Keratinocyte (primary cell): ENCODE results near the gene NUMBL. TPM values are rescaled to one million over a fixed set of nuclear protein-coding genes. Genes with fewer than 3 reads are reported as not detected.
"Not testable (repeated sequence)": the region's sequence is repeated elsewhere in the genome, so short reads cannot be mapped to it uniquely, and the experiment has no call there.

ENCODE experiments used
- DNase-seq: peaks from one replicate; pipeline ENCODE4 v3.0.0-alpha.2; 2011; ENCODE audit warnings: low read depth, missing footprints, low spot score
- FAIRE-seq: peaks from 2 replicates; lab custom pipeline; 2011; peaks lifted over from hg19 to GRCh38; lab: Jason Lieb, UNC
- H2AFZ ChIP-seq: 2 replicates; pipeline ENCODE4 v1.6.0; 2012; ENCODE audit warnings: low read length, control low read depth, inconsistent platforms; ENCODE audit not compliant: control insufficient read depth
- H3K27ac ChIP-seq: 2 replicates; pipeline ENCODE4 v1.5.1; 2011; ENCODE audit warnings: low read length; ENCODE audit not compliant: control insufficient read depth, insufficient read depth
- H3K27me3 ChIP-seq: 3 replicates; pipeline ENCODE4 v1.6.0; 2011; ENCODE audit warnings: low read length; ENCODE audit not compliant: control insufficient read depth, insufficient read depth; ENCODE audit errors: extremely low read depth
- H3K36me3 ChIP-seq, 2 experiments: 2 replicates in 1 of 2; 3 replicates in 1 of 2; pipeline ENCODE4 v1.5.1; 2011; ENCODE audit warnings: low read length in 2 of 2, mild to moderate bottlenecking in 1 of 2; ENCODE audit not compliant: control insufficient read depth in 2 of 2, insufficient read depth in 2 of 2; ENCODE audit errors: extremely low read depth in 1 of 2
- H3K4me1 ChIP-seq: 3 replicates; pipeline ENCODE4 v1.5.1; 2011; ENCODE audit warnings: low read length; ENCODE audit not compliant: control insufficient read depth, insufficient read depth; ENCODE audit errors: extremely low read depth
- H3K4me2 ChIP-seq: 3 replicates; pipeline ENCODE4 v1.6.0; 2011; ENCODE audit warnings: low read depth, low read length; ENCODE audit not compliant: control insufficient read depth, insufficient read depth; ENCODE audit errors: extremely low read depth
- H3K4me3 ChIP-seq, 3 experiments: fragments of 200-600 bp in 1 of 3; sonication (generic) in 1 of 3; 2 replicates in 2 of 3; 3 replicates in 1 of 3; pipeline ENCODE4 v1.5.1; 2011 to 2016; ENCODE audit warnings: low read length in 3 of 3, mild to moderate bottlenecking in 3 of 3, control low read depth in 2 of 3, inconsistent platforms in 1 of 3, low read depth in 1 of 3, mixed read lengths in 1 of 3, mixed run types in 1 of 3, moderate library complexity in 1 of 3; ENCODE audit not compliant: control insufficient read depth in 2 of 3, insufficient read depth in 2 of 3; ENCODE audit errors: extremely low read depth in 1 of 3
- H3K79me2 ChIP-seq: 2 replicates; pipeline ENCODE4 v1.6.0; 2012; ENCODE audit warnings: low read length; ENCODE audit not compliant: control insufficient read depth, insufficient read depth
- H3K9ac ChIP-seq: 3 replicates; pipeline ENCODE4 v1.6.0; 2011; ENCODE audit warnings: low read length; ENCODE audit not compliant: control insufficient read depth, insufficient read depth; ENCODE audit errors: extremely low read depth
- H3K9me1 ChIP-seq: 3 replicates; pipeline ENCODE4 v1.6.0; 2011; ENCODE audit warnings: low read length; ENCODE audit not compliant: control insufficient read depth, insufficient read depth; ENCODE audit errors: extremely low read depth
- H3K9me3 ChIP-seq: 2 replicates; pipeline ENCODE4 v1.5.1; 2012; ENCODE audit warnings: low read depth, low read length; ENCODE audit not compliant: control insufficient read depth
- H4K20me1 ChIP-seq: 3 replicates; pipeline ENCODE4 v1.6.0; 2011; ENCODE audit warnings: low read length; ENCODE audit not compliant: control insufficient read depth, insufficient read depth; ENCODE audit errors: extremely low read depth
- EZH2 ChIP-seq: IDR thresholded peaks from one replicate; pipeline ENCODE4 v1.6.1; 2012; ENCODE audit warnings: inconsistent platforms, mild to moderate bottlenecking, low read length, moderate library complexity
- dilution Hi-C: fragments of 300-500 bp; cut with MboI; formaldehyde crosslinking; loops from one replicate; pipeline ENCODE4 v1.7.0; 2020; ENCODE audit warnings: low sequenced_read_pairs; ENCODE audit not compliant: extremely low pct_ligation_motif_present
- polyA plus RNA-seq, 5 experiments: library from polyadenylated mRNA; depleted of rRNA in 3 of 5; stranded (reverse) in 3 of 5; stranded (forward) in 1 of 5; unstranded in 1 of 5; fragments of >200 nt; gene quantifications; 1 replicate in 1 of 5; 2 replicates in 3 of 5; 3 replicates in 1 of 5; pipeline versions ENCODE4 v1.2.1 to v1.2.3, GENCODE V29; 2011 to 2012; ENCODE audit warnings: missing spikeins in 2 of 5, low read depth in 1 of 5, low replicate concordance in 1 of 5
- TF ChIP-seq, protein P1 (sequence below), 3 experiments: IDR thresholded peaks in 1 of 3; conservative IDR thresholded peaks in 1 of 3; optimal IDR thresholded peaks in 1 of 3; 2 replicates in 2 of 3; 3 replicates in 1 of 3; pipeline versions ENCODE3 to v1.5.1; 2011; ENCODE audit warnings: low read length in 3 of 3, mild to moderate bottlenecking in 3 of 3, moderate library complexity in 2 of 3, control low read depth in 1 of 3, inconsistent platforms in 1 of 3; ENCODE audit not compliant: insufficient read depth in 2 of 3; ENCODE audit errors: extremely low read depth in 1 of 3

The NUMBL gene
- polyA plus RNA-seq, 1 donor (not counting 4 experiments of a cell fraction or from before 2014, with no cell fraction given), result 5.7 TPM

DNA sequence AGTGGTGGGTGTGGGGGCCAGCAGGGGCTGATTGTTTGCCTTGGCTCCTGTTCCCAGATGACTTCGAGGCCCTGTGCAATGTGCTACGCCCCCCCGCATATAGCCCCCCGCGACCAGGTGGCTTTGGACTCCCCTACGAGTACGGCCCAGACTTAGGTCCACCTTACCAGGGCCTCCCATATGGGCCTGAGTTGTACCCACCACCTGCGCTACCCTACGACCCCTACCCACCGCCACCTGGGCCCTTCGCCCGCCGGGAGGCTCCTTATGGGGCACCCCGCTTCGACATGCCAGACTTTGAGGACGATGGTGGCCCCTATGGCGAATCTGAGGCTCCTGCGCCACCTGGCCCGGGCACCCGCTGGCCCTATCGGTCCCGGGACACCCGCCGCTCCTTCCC lies 63.5 kb downstream of the NUMBL start:
- Histone ChIP-seq H3K4me1 (peaks cover 4% of the 10 kb centered on the region), H3K27me3 (no peaks in the 10 kb centered on the region), H4K20me1 (no peaks in the 10 kb centered on the region), H3K9me1 (no peaks in the 10 kb centered on the region), H3K4me3 (no peak overlapping the region), H2AFZ (no peak overlapping the region), H3K79me2 (no peaks in the 10 kb centered on the region), H3K27ac (no peak overlapping the region), H3K4me2 (no peak overlapping the region), H3K36me3 (peaks cover 31 to 33% of the 10 kb centered on the region in 2 experiments), H3K9me3 (no peaks in the 10 kb centered on the region), H3K9ac (no peak overlapping the region)
- no peak for TF ChIP-seq EZH2
- TF ChIP-seq, protein P1, sequence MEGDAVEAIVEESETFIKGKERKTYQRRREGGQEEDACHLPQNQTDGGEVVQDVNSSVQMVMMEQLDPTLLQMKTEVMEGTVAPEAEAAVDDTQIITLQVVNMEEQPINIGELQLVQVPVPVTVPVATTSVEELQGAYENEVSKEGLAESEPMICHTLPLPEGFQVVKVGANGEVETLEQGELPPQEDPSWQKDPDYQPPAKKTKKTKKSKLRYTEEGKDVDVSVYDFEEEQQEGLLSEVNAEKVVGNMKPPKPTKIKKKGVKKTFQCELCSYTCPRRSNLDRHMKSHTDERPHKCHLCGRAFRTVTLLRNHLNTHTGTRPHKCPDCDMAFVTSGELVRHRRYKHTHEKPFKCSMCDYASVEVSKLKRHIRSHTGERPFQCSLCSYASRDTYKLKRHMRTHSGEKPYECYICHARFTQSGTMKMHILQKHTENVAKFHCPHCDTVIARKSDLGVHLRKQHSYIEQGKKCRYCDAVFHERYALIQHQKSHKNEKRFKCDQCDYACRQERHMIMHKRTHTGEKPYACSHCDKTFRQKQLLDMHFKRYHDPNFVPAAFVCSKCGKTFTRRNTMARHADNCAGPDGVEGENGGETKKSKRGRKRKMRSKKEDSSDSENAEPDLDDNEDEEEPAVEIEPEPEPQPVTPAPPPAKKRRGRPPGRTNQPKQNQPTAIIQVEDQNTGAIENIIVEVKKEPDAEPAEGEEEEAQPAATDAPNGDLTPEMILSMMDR (optimal IDR thresholded peaks at IDR 0.05 in 1 of 3, IDR thresholded peaks at IDR 0.05 in 1 of 3, conservative IDR thresholded peaks at IDR 0.05 in 1 of 3; ENCODE audit: extremely low read depth in 1 of 3, insufficient read depth in 2 of 3, low read length in 3 of 3), result no peak
- dilution Hi-C loops, result no loop called here
- FAIRE-seq (no peak), DNase-seq (no peak)

DNA sequence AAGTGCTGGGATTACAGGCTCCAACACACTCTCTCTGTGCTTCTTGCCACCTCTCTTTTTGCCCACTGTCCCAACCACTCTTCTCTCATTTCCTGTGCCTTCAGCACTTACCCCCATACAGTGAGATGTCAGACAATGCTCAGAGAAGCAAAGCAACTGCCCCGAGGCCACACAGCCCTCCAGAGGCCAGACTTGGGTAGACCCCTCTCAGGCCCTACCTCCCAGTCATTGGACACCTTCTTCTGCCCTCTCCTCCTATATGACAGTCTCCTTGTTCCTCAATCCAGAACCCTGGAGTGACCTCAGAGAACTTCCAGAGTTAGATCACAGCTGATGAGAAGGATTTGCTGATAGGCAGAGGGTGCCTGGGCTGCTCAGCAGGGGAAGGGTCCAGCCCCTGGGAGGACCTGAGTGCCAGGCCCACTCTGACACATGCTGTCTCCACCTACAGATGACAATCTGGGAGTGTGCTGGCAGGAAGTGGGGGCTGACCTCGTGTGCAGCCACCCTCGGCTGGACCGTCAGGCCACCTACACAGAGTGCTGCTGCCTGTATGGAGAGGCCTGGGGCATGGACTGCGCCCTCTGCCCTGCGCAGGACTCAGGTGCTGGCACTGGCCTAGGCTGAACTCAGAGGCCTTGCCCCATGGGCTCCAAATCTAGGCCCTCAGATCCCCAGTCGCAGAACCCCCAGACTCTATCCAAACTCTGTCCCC lies 64.9 kb downstream of the NUMBL start:
- Histone ChIP-seq H3K79me2 (no peaks in the 10 kb centered on the region), H3K9me1 (no peaks in the 10 kb centered on the region), H3K9me3 (no peaks in the 10 kb centered on the region), H3K9ac (no peak overlapping the region), H4K20me1 (no peaks in the 10 kb centered on the region), H3K36me3 (peaks cover 33 to 34% of the 10 kb centered on the region in 2 experiments), H3K4me3 (no peak overlapping the region), H3K27ac (no peak overlapping the region), H3K27me3 (no peaks in the 10 kb centered on the region), H3K4me2 (no peak overlapping the region), H3K4me1 (peaks cover 4% of the 10 kb centered on the region), H2AFZ (no peak overlapping the region)
- DNase-seq (no peak), FAIRE-seq (no peak)
- dilution Hi-C loops, result no loop called here
- no peak for TF ChIP-seq EZH2
- TF ChIP-seq, protein P1 (optimal IDR thresholded peaks at IDR 0.05 in 1 of 3, IDR thresholded peaks at IDR 0.05 in 1 of 3, conservative IDR thresholded peaks at IDR 0.05 in 1 of 3; ENCODE audit: extremely low read depth in 1 of 3, insufficient read depth in 2 of 3, low read length in 3 of 3), result no peak

- H3K27me3 ChIP-seq, H3K79me2 ChIP-seq, H3K27ac ChIP-seq, dilution Hi-C loops, H3K9ac ChIP-seq, H2AFZ ChIP-seq, H3K9me3 ChIP-seq, H3K4me1 ChIP-seq, H4K20me1 ChIP-seq, H3K4me3 ChIP-seq, H3K9me1 ChIP-seq, FAIRE-seq, DNase-seq, H3K4me2 ChIP-seq: not testable (repeated sequence)
- peaks cover 30 to 39% of the 10 kb centered on the region in 2 experiments for H3K36me3 ChIP-seq
These were observed 65.9 kb downstream of the NUMBL start for GRCh38 chr19:40624369-40625153.
